HCT116 (cell line): ENCODE data around the gene RHBDL3. TPM values are rescaled to one million over a fixed set of nuclear protein-coding genes. Genes with fewer than 3 reads are reported as not detected.

Experiments
- ATAC-seq: fragments of 200-7000 bp; cut with Tn5 transposase; 2 replicates; pipeline ENCODE4 v1.9.1; 2020; ENCODE audit warnings: mild to moderate bottlenecking, moderate library complexity
- BruUV-seq: library from RNA; stranded (reverse); fragments of 400-500 nt; replicated peaks from 2 replicates; lab custom pipeline; 2021; lab: Mats Ljungman, UMichigan
- CTCF ChIA-PET: fragments of 300-600 bp; sonication (Branson Sonifier 250); formaldehyde crosslinking; loops from one replicate; lab custom pipeline; 2021; ENCODE audit warnings: antibody characterized with exemption; lab: Charles Lee
- POLR2A ChIA-PET: fragments of 300-600, 350-600 bp; sonication (Branson Sonifier 250); formaldehyde crosslinking; loops from one replicate; lab custom pipeline; 2021; ENCODE audit warnings: antibody characterized with exemption; lab: Charles Lee
- RAD21 ChIA-PET, 2 experiments: fragments of 300-600 bp; sonication (Branson Sonifier 250); formaldehyde crosslinking; loops; one replicate each; lab custom pipeline; 2023; ENCODE audit warnings: low total read pairs in 2 of 2; ENCODE audit not compliant: uncharacterized antibody in 2 of 2, unreplicated experiment in 2 of 2, low non-redundant PET in 1 of 2; lab: Charles Lee
- DNase-seq: peaks from one replicate; pipeline ENCODE4 v3.0.0-alpha.2; 2010; ENCODE audit warnings: low read depth, low spot score
- H2AFZ ChIP-seq: fragments of 200-600 bp; shearing (Covaris generic), sonication (generic); 2 replicates; pipeline ENCODE4 v1.6.1; 2017; ENCODE audit warnings: low read depth, mixed run types, mixed read lengths, antibody characterized with exemption, low read length; ENCODE audit not compliant: poor library complexity, severe bottlenecking
- H3K27ac ChIP-seq: 2 replicates; pipeline ENCODE4 v1.5.1; 2012; ENCODE audit warnings: low read depth, low read length
- H3K27me3 ChIP-seq: fragments of 200-600 bp; sonication (generic); 2 replicates; pipeline ENCODE4 v1.6.1; 2016; ENCODE audit warnings: mixed run types, low read length, mixed read lengths; ENCODE audit not compliant: insufficient read depth
- H3K36me3 ChIP-seq, 2 experiments: fragments of 200-500 bp in 1 of 2; fragments of 200-600 bp in 1 of 2; sonication (Bioruptor generic) in 1 of 2; sonication (generic) in 1 of 2; 2 replicates each; pipeline versions ENCODE4 v1.5.1 to v1.6.1; 2014 to 2016; ENCODE audit warnings: low read length in 2 of 2, inconsistent platforms in 1 of 2, mixed read lengths in 1 of 2, mixed run types in 1 of 2; ENCODE audit not compliant: insufficient read depth in 2 of 2, control insufficient read depth in 1 of 2
- H3K4me1 ChIP-seq, 2 experiments: fragments of 200-600 bp in 1 of 2; sonication (generic) in 1 of 2; 2 replicates each; pipeline versions ENCODE4 v1.5.1 to v1.6.1; 2012 to 2017; ENCODE audit warnings: low read length in 2 of 2, inconsistent platforms in 1 of 2, mild to moderate bottlenecking in 1 of 2, mixed read lengths in 1 of 2, mixed run types in 1 of 2, moderate library complexity in 1 of 2; ENCODE audit not compliant: insufficient read depth in 2 of 2, control insufficient read depth in 1 of 2
- H3K4me2 ChIP-seq: fragments of 200-600 bp; sonication (generic); 2 replicates; pipeline ENCODE4 v1.6.1; 2017; ENCODE audit warnings: mixed run types, low read length, mixed read lengths
- H3K4me3 ChIP-seq, 2 experiments: fragments of 200-600 bp in 1 of 2; sonication (generic) in 1 of 2; replicated peaks in 1 of 2; 2 replicates each; pipeline ENCODE4 v1.5.1; 2011 to 2016; ENCODE audit warnings: low read length in 2 of 2, control low read depth in 1 of 2, low read depth in 1 of 2, mild to moderate bottlenecking in 1 of 2, mixed read lengths in 1 of 2, mixed run types in 1 of 2
- H3K79me2 ChIP-seq: fragments of 200-600 bp; sonication (generic); 2 replicates; pipeline ENCODE4 v1.6.1; 2017; ENCODE audit warnings: mild to moderate bottlenecking, mixed run types, low read length, moderate library complexity, mixed read lengths; ENCODE audit not compliant: insufficient read depth
- H3K9ac ChIP-seq: fragments of 200-600 bp; sonication (generic); 2 replicates; pipeline ENCODE4 v1.6.1; 2016; ENCODE audit warnings: low read length, mixed read lengths
- H3K9me2 ChIP-seq: fragments of 200-600 bp; sonication (generic), shearing (Covaris generic); 2 replicates; pipeline ENCODE4 v1.6.1; 2017; ENCODE audit warnings: mixed run types, mild to moderate bottlenecking, moderate library complexity; ENCODE audit not compliant: insufficient read depth
- H3K9me3 ChIP-seq, 2 experiments: fragments of 200-500 bp in 1 of 2; fragments of 200-600 bp in 1 of 2; sonication (Bioruptor generic) in 1 of 2; sonication (generic) in 1 of 2; 2 replicates each; pipeline ENCODE4 v1.6.1; 2014 to 2017; ENCODE audit warnings: low read length in 2 of 2, mixed read lengths in 2 of 2, inconsistent platforms in 1 of 2, low read depth in 1 of 2, mild to moderate bottlenecking in 1 of 2, mixed run types in 1 of 2, moderate library complexity in 1 of 2; ENCODE audit not compliant: control insufficient read depth in 1 of 2, insufficient read depth in 1 of 2
- H4K20me1 ChIP-seq: fragments of 200-600 bp; sonication (generic), shearing (Covaris generic); 2 replicates; pipeline ENCODE4 v1.6.1; 2017; ENCODE audit warnings: mixed run types, mild to moderate bottlenecking, moderate library complexity; ENCODE audit not compliant: insufficient read depth
- CBX3 ChIP-seq: IDR thresholded peaks from 2 replicates; pipeline ENCODE4 v1.6.1; 2012; ENCODE audit warnings: low read depth
- ELF1 ChIP-seq: IDR thresholded peaks from 2 replicates; pipeline ENCODE4 v1.6.1; 2012; ENCODE audit warnings: low read depth, borderline replicate concordance
- EZH2 ChIP-seq: fragments of 200-600 bp; sonication (generic); IDR thresholded peaks from 2 replicates; pipeline ENCODE4 v1.6.1; 2017; ENCODE audit warnings: antibody characterized with exemption, mixed run types
- EZH2phosphoT487 ChIP-seq: fragments of 200-600 bp; IDR thresholded peaks from 2 replicates; pipeline ENCODE4 v1.6.1; 2018; ENCODE audit warnings: antibody characterized with exemption, borderline replicate concordance
- FOSL1 ChIP-seq: IDR thresholded peaks from 2 replicates; pipeline ENCODE4 v1.6.1; 2012; ENCODE audit warnings: low read depth
- POLR2A ChIP-seq: IDR thresholded peaks from 2 replicates; pipeline ENCODE4 v1.7.0; 2011; ENCODE audit warnings: borderline replicate concordance; ENCODE audit not compliant: insufficient read depth, insufficient read length; ENCODE audit errors: extremely low read depth
- POLR2AphosphoS5 ChIP-seq: IDR thresholded peaks from 2 replicates; pipeline ENCODE4 v1.6.1; 2011; ENCODE audit warnings: mild to moderate bottlenecking, low read depth, low read length, moderate library complexity
- RAD21 ChIP-seq: IDR thresholded peaks from 2 replicates; pipeline ENCODE4 v1.6.1; 2012; ENCODE audit warnings: low read depth, mild to moderate bottlenecking
- SIN3A ChIP-seq: IDR thresholded peaks from 2 replicates; pipeline ENCODE4 v1.6.1; 2012; ENCODE audit warnings: low read depth
- SP1 ChIP-seq: IDR thresholded peaks from 2 replicates; pipeline ENCODE4 v1.6.1; 2012; ENCODE audit warnings: low read depth
- TCF7L2 ChIP-seq: IDR thresholded peaks from 2 replicates; pipeline ENCODE4 v1.7.0; 2011; ENCODE audit warnings: borderline replicate concordance, inconsistent platforms; ENCODE audit not compliant: insufficient read depth, insufficient read length; ENCODE audit errors: extremely low read depth
- ZFX ChIP-seq: fragments of 450-650 bp; IDR thresholded peaks from 2 replicates; pipeline ENCODE4 v1.6.1; 2017
- ZNF274 ChIP-seq: fragments of 200-500 bp; sonication (Bioruptor generic); IDR thresholded peaks from 2 replicates; pipeline ENCODE4 v1.6.1; 2014; ENCODE audit warnings: mild to moderate bottlenecking, low read depth, low read length, inconsistent platforms
- intact Hi-C: fragments of 100-400 bp; cut with micrococcal nuclease; formaldehyde crosslinking; loops from 2 replicates; pipeline ENCODE4 v1.10.0; 2022
- total RNA-seq: library from RNA; stranded (reverse); gene quantifications from one replicate; pipeline ENCODE4 v1.2.1, GENCODE V29; 2021; ENCODE audit not compliant: unreplicated experiment
- TF ChIP-seq, protein P1 (sequence below), 3 experiments: fragments of 200-600 bp in 1 of 3; sonication (generic) in 1 of 3; IDR thresholded peaks in 2 of 3; conservative IDR thresholded peaks in 1 of 3; 2 replicates each; pipeline ENCODE4 v1.5.1; 2012 to 2017; ENCODE audit warnings: low read depth in 2 of 3, low read length in 2 of 3, antibody characterized with exemption in 1 of 3, borderline replicate concordance in 1 of 3, control low read depth in 1 of 3, mild to moderate bottlenecking in 1 of 3, mixed read lengths in 1 of 3, mixed run types in 1 of 3, moderate library complexity in 1 of 3; ENCODE audit not compliant: insufficient read depth in 1 of 3
- TF ChIP-seq, protein P2 (sequence below): IDR thresholded peaks from 2 replicates; pipeline ENCODE4 v1.6.1; 2012
- TF ChIP-seq, protein P3 (sequence below): IDR thresholded peaks from 2 replicates; pipeline ENCODE4 v1.6.1; 2012; ENCODE audit warnings: low read depth
- TF ChIP-seq, protein P4 (sequence below): IDR thresholded peaks from 2 replicates; pipeline ENCODE4 v1.6.1; 2012
- TF ChIP-seq, protein P5 (sequence below): IDR thresholded peaks from 2 replicates; pipeline ENCODE4 v1.6.1; 2011; ENCODE audit warnings: mild to moderate bottlenecking, low read length, moderate library complexity; ENCODE audit not compliant: insufficient replicate concordance; ENCODE audit errors: extremely low read depth

The RHBDL3 gene
- total RNA-seq, 1 experiment from 2014 or later: 4.0 TPM

DNA sequence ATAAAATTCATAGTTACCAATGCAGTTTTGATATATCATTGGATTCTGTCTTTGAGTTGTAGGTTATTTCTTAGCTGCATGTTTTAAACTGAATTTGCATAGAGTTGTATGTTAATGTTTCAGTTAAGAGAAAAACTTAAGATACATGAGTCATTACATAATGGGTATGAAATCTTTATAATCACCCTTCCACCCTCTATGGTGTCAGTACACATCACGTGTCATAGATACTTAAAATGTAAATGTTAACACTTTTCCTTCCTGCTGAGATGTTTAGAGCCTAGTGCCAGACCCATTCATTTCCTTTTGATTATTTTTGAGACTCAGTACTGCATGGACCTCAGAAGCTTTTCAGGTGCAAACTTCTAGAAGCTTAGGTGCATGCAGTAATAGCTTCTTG is 104.8 kb downstream of the RHBDL3 start:
- Histone ChIP-seq H3K36me3 (peaks cover 85% of the 10 kb centered on the region in 2 experiments), H3K27me3 (no peaks in the 10 kb centered on the region), H4K20me1 (peaks cover 58% of the 10 kb centered on the region), H3K27ac (no peak overlapping the region), H3K4me1 (no peaks in the 10 kb centered on the region), H3K9ac (no peak overlapping the region), H3K4me3 (no peak overlapping the region), H3K4me2 (no peak overlapping the region), H2AFZ (no peak overlapping the region), H3K79me2 (peaks cover 98% of the 10 kb centered on the region), H3K9me2 (no peaks in the 10 kb centered on the region), H3K9me3 (no peaks in the 10 kb centered on the region)
- ChIA-PET RAD21 (no interaction called here), CTCF (no interaction called here), POLR2A (no interaction called here)
- no peak for ATAC-seq
- intact Hi-C loops: no loop called here
- BruUV-seq: no TSS peak
- no peak for DNase-seq
- TF ChIP-seq FOSL1: no peak
- no peak for TF ChIP-seq TCF7L2
- TF ChIP-seq SP1: no peak
- TF ChIP-seq POLR2AphosphoS5: no peak
- no peak for TF ChIP-seq ZNF274
- TF ChIP-seq RAD21: no peak
- TF ChIP-seq, protein P1, sequence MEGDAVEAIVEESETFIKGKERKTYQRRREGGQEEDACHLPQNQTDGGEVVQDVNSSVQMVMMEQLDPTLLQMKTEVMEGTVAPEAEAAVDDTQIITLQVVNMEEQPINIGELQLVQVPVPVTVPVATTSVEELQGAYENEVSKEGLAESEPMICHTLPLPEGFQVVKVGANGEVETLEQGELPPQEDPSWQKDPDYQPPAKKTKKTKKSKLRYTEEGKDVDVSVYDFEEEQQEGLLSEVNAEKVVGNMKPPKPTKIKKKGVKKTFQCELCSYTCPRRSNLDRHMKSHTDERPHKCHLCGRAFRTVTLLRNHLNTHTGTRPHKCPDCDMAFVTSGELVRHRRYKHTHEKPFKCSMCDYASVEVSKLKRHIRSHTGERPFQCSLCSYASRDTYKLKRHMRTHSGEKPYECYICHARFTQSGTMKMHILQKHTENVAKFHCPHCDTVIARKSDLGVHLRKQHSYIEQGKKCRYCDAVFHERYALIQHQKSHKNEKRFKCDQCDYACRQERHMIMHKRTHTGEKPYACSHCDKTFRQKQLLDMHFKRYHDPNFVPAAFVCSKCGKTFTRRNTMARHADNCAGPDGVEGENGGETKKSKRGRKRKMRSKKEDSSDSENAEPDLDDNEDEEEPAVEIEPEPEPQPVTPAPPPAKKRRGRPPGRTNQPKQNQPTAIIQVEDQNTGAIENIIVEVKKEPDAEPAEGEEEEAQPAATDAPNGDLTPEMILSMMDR (IDR thresholded peaks at IDR 0.05 in 2 of 3, conservative IDR thresholded peaks at IDR 0.05 in 1 of 3; ENCODE audit: borderline replicate concordance in 1 of 3, insufficient read depth in 1 of 3, low read depth in 2 of 3, low read length in 2 of 3): no peak
- TF ChIP-seq ELF1: no peak
- no peak for TF ChIP-seq POLR2A
- TF ChIP-seq, protein P2, sequence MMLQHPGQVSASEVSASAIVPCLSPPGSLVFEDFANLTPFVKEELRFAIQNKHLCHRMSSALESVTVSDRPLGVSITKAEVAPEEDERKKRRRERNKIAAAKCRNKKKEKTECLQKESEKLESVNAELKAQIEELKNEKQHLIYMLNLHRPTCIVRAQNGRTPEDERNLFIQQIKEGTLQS: no peak
- TF ChIP-seq SIN3A: no peak
- no peak for TF ChIP-seq ZFX
- TF ChIP-seq, protein P3, sequence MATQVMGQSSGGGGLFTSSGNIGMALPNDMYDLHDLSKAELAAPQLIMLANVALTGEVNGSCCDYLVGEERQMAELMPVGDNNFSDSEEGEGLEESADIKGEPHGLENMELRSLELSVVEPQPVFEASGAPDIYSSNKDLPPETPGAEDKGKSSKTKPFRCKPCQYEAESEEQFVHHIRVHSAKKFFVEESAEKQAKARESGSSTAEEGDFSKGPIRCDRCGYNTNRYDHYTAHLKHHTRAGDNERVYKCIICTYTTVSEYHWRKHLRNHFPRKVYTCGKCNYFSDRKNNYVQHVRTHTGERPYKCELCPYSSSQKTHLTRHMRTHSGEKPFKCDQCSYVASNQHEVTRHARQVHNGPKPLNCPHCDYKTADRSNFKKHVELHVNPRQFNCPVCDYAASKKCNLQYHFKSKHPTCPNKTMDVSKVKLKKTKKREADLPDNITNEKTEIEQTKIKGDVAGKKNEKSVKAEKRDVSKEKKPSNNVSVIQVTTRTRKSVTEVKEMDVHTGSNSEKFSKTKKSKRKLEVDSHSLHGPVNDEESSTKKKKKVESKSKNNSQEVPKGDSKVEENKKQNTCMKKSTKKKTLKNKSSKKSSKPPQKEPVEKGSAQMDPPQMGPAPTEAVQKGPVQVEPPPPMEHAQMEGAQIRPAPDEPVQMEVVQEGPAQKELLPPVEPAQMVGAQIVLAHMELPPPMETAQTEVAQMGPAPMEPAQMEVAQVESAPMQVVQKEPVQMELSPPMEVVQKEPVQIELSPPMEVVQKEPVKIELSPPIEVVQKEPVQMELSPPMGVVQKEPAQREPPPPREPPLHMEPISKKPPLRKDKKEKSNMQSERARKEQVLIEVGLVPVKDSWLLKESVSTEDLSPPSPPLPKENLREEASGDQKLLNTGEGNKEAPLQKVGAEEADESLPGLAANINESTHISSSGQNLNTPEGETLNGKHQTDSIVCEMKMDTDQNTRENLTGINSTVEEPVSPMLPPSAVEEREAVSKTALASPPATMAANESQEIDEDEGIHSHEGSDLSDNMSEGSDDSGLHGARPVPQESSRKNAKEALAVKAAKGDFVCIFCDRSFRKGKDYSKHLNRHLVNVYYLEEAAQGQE: no peak
- no peak for TF ChIP-seq EZH2
- TF ChIP-seq, protein P4, sequence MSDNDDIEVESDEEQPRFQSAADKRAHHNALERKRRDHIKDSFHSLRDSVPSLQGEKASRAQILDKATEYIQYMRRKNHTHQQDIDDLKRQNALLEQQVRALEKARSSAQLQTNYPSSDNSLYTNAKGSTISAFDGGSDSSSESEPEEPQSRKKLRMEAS: no peak
- TF ChIP-seq, protein P5, sequence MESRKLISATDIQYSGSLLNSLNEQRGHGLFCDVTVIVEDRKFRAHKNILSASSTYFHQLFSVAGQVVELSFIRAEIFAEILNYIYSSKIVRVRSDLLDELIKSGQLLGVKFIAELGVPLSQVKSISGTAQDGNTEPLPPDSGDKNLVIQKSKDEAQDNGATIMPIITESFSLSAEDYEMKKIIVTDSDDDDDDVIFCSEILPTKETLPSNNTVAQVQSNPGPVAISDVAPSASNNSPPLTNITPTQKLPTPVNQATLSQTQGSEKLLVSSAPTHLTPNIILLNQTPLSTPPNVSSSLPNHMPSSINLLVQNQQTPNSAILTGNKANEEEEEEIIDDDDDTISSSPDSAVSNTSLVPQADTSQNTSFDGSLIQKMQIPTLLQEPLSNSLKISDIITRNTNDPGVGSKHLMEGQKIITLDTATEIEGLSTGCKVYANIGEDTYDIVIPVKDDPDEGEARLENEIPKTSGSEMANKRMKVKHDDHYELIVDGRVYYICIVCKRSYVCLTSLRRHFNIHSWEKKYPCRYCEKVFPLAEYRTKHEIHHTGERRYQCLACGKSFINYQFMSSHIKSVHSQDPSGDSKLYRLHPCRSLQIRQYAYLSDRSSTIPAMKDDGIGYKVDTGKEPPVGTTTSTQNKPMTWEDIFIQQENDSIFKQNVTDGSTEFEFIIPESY: no peak
- TF ChIP-seq EZH2phosphoT487: no peak
- TF ChIP-seq CBX3: no peak
